Ectodermal cell (in vitro differentiated cells): ENCODE data around the gene DMWD.

Experiments
- H3K27ac ChIP-seq: 2 replicates; pipeline ENCODE4 v1.7.0; 2013; ENCODE audit warnings: mild to moderate bottlenecking, low read depth, low read length; ENCODE audit not compliant: insufficient read depth, poor library complexity, severe bottlenecking
- H3K27me3 ChIP-seq: 2 replicates; pipeline ENCODE4 v1.7.0; 2013; ENCODE audit warnings: mild to moderate bottlenecking, low read length; ENCODE audit not compliant: insufficient read depth, control insufficient read depth, poor library complexity, severe bottlenecking
- H3K36me3 ChIP-seq: one replicate; pipeline ENCODE4 v1.7.0; 2013; ENCODE audit warnings: low read length; ENCODE audit not compliant: control insufficient read depth, insufficient read depth
- H3K4me1 ChIP-seq: one replicate; pipeline ENCODE4 v1.7.0; 2013; ENCODE audit warnings: low read length; ENCODE audit not compliant: control insufficient read depth, insufficient read depth
- H3K4me3 ChIP-seq: 2 replicates; pipeline ENCODE4 v1.7.0; 2013; ENCODE audit warnings: low read depth, low read length, control low read depth; ENCODE audit not compliant: insufficient read depth
- H3K9me3 ChIP-seq: 2 replicates; pipeline ENCODE4 v1.7.0; 2013; ENCODE audit warnings: mild to moderate bottlenecking, low read length, moderate library complexity; ENCODE audit not compliant: control insufficient read depth
- whole genome bisulfite sequencing, 2 experiments: methylation state at CpG; one replicate each; pipeline ENCODE4 v1.1.7; 2013; ENCODE audit warnings: missing lambda C conversion rate in 2 of 2; 5-methylcytosine and 5-hydroxymethylcytosine counted together

Gene DMWD

DNA sequence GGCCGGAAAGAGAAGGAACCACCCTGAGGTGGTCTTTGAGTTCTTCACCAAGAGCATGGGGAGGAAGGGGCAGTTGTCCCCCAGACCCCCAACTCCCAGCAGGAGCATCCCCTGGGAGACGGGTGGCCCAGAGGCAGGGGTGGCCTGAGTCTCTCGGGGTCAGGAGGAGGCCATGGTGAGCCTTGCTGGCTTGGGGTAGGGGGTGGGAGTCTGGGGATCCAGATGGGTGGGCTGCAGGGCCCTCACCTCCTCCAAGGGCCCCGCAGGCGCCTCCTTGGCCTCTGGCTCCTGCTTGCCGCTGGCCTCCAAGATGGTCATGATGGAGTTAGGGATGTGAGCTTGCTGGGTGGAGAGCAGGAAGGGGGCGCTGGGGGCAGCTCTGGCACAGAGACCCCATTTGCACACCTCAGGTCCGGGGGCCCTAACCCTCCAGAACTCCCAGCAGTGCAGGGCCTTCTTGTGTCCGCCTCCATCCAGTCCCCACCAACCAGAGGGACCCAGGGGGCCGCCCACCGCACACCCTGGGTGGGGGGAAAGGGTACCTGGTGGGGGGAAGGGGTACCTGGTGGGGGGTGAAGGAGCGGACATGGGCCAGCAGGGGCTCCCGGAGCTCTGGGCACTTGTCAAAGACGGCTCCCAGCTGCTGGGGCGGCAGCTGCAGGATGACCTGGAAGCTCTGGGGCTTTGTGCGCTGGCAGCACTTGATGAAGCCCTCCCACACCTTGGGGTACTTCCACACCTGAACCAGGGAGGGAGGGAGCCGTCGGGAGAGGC is 23.8 kb upstream of the DMWD start:
- Histone ChIP-seq H3K27me3 (peaks cover 4% of the 10 kb centered on the region), H3K4me1 (peaks cover 21% of the 10 kb centered on the region), H3K9me3 (no peaks in the 10 kb centered on the region), H3K27ac (peak overlapping the region; percentile 74), H3K4me3 (peak overlapping the region; percentile 57), H3K36me3 (peaks cover 2% of the 10 kb centered on the region)
- WGBS, 2 experiments, result 44% methylated on average over 18 of the region's 18 CpGs

DNA sequence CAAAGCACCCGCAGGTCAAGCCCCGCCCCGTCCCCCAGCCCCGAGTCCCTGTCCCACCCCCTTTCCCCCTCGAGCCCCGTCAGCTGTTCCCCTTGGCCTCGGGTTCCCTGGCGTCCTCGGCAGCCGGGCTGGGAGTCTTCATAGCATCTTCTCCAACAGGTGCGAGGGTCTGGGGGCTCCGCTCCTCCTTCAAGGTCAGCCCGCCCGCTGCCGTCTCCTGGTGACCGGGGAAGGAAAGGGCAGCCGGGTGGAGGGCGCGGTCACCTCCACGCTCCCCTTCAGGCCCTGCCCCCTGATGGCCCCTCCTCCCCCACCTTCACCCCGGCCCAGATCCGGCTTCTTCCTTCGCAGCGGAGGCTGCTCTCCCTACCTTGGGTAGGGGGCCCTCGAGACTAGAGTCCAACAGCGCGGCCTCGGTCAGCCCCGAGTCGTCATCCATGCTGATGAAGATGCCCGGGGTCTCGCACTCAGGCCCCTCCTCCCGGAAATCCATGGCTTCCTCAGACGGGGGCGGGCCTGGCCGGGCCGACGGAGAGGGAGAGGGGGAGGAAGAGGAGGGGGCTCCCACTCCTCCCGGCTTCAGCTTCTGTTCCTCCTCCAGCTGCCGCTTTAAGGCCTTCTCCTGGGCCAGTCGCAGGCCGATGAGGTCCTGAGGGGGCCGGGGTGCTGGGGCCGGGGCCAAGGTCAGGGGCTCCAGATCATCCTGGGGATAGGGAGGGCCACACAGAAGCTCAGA is 23.0 kb upstream of the DMWD start:
- Histone ChIP-seq H3K27ac (no peak overlapping the region), H3K9me3 (no peaks in the 10 kb centered on the region), H3K4me1 (peaks cover 21% of the 10 kb centered on the region), H3K27me3 (peaks cover 4% of the 10 kb centered on the region), H3K36me3 (peaks cover 2% of the 10 kb centered on the region), H3K4me3 (peak overlapping the region; percentile 57)
- WGBS, 2 experiments, result 1 to 2% methylated on average over 44 of the region's 44 CpGs

DNA sequence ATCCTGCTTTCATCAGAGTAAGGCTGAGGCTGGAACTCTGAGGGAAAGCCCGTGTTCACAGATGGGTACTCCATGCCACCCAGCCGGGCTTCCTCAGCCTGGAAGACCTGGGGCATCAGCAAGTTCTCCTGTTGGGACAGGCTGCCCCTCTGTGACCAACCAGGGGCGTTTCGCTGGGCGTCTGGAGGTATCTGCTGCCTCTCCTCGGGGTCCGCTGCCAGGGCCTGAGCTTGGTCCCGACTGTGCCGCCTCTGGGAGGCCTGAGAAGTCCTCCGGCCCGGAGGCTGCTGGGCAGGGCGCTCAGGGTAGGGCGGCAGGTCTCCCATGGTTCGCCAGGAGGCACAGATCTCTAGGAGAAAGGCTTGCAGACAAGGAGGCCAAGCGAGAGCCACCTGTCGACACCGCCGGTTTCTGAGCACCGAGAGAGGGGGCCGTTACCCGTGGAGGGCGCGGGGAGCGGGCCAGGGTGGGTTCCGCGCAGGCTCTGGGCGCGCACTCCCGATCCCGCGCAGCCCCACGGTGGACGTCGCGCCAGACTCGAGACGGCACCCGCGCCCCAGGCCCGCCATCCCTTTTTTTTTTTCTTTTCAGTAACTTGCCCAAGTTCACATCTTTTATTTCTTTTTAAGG is 22.3 kb upstream of the DMWD start, which contains the start of gene RSPH6A:
RSPH6A (minus strand) TSS at position 458 of the 630 bp plus-strand sequence; CDS start at position 326, 132 bp downstream.
- Histone ChIP-seq H3K9me3 (no peaks in the 10 kb centered on the region), H3K27me3 (peaks cover 4% of the 10 kb centered on the region), H3K36me3 (no peaks in the 10 kb centered on the region), H3K4me1 (peaks cover 21% of the 10 kb centered on the region), H3K27ac (no peak within 1 kb of the TSS), H3K4me3 (peak within 1 kb of the TSS; percentile 57)
- WGBS, 2 experiments, result 18 to 19% methylated on average over 40 of the region's 40 CpGs

DNA sequence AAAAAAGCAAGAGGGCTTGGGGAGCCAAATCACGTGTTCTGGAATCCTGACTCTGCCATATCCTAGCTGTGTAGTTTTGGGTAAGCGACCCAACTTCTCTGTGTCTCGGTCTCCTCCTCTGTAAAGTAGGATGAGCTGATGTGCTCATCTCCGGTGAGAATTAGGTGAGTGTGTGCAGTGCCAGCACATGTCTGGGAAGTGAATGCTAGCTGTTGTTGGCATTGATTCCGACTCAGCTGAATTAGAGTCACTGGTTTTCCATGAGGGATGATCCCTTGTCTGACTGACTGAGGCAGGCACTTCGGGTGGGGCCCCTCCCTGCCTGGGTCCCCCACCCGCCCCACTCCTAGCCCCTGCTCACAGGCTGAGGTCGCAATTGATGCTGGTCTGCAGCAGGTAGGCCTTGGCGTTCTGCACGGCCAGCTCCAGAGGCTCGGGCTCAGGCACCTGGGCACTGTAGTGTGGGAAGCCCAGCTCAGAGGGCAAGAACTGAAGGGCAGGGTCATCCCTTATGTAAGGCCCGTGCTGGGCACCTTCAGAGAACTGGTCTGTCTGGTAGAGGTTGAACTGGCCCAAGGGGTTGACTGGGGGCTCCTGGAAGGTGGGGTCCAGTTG is 21.6 kb upstream of the DMWD start:
- no peaks in the 10 kb centered on the region for H3K36me3 ChIP-seq
- H3K27me3 ChIP-seq, result peaks cover 4% of the 10 kb centered on the region
- 93 to 94% methylated on average over 12 of the region's 12 CpGs for WGBS, 2 experiments
- no peak overlapping the region for H3K4me3 ChIP-seq
- no peak overlapping the region for H3K27ac ChIP-seq
- peaks cover 21% of the 10 kb centered on the region for H3K4me1 ChIP-seq
- no peaks in the 10 kb centered on the region for H3K9me3 ChIP-seq

DNA sequence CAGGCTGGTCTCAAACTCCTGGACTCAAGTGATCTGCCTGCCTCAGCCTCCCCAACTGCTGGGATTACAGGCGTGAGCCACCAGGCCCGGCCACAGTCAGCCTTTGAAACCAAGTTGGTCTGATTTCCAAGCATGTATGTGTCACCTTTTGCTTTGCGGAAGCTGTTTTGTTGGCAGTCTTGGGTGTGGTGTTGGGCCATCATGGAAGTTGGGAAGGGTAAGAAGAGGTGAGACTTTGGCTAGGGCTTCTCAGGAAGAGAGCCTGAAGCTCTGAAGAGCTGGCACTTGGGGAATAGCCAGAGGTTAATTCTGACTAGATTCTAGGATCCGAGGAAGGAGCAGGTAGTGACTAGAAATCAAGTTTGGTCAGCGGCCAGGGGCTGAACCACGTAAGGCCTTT is 19.7 kb upstream of the DMWD start:
- peaks cover 4% of the 10 kb centered on the region for H3K27me3 ChIP-seq
- no peak overlapping the region for H3K4me3 ChIP-seq
- no peaks in the 10 kb centered on the region for H3K36me3 ChIP-seq
- no peak overlapping the region for H3K27ac ChIP-seq
- no peaks in the 10 kb centered on the region for H3K9me3 ChIP-seq
- WGBS, 2 experiments, result 91 to 92% methylated on average over 6 of the region's 6 CpGs
- peaks cover 14% of the 10 kb centered on the region for H3K4me1 ChIP-seq

DNA sequence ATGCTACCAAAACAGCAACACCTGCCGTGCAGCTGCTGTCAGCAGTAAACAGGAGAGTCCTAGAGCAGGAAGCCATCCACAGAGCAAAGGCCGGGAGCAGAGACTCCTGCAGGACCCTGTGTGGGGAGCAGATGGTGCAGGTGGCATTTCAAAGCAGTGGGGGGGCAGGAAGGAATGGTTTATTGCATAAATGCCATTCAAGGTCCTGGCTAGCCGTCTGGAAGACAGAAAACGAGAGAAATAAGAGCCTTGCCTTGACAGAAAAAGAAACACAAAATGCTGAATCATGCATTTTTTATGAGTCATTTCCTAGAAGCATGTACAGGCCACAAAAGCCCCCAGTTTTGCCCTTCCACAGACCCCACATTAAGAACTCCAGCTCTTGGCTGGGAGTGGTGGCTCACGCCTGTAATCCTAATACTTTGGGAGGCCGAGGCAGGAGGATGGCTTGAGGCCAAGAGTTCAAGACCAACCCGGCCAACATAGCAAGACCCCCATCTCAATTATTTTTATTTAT is 17.1 kb upstream of the DMWD start:
- 78 to 81% methylated on average over 6 to 7 of the region's 7 CpGs for WGBS, 2 experiments
- Histone ChIP-seq H3K27ac (no peak overlapping the region), H3K27me3 (no peaks in the 10 kb centered on the region), H3K4me1 (no peaks in the 10 kb centered on the region), H3K4me3 (no peak overlapping the region), H3K36me3 (no peaks in the 10 kb centered on the region), H3K9me3 (no peaks in the 10 kb centered on the region)

DNA sequence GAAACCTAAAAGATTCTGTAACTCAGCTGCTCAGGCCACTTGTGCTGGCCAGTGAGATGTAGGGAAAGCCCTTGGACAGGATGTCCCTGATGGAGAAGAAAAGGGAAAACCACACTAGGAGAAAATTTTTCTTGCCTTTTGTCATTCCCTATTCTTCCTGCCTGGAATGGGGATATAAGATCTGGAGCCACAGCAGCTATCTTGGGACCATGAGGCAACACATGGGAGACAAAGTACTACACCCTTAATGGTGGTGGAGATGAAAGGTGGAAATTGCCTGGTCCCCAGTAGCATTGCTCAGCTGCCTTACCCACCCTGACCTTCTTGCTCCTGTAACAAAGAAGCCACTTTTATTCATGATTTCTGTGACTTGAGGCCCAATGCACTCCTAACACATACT is 13.1 kb upstream of the DMWD start:
- no peaks in the 10 kb centered on the region for H3K4me1 ChIP-seq
- H3K36me3 ChIP-seq, result no peaks in the 10 kb centered on the region
- H3K4me3 ChIP-seq, result no peak overlapping the region
- H3K9me3 ChIP-seq, result no peaks in the 10 kb centered on the region
- no peaks in the 10 kb centered on the region for H3K27me3 ChIP-seq
- no peak overlapping the region for H3K27ac ChIP-seq

DNA sequence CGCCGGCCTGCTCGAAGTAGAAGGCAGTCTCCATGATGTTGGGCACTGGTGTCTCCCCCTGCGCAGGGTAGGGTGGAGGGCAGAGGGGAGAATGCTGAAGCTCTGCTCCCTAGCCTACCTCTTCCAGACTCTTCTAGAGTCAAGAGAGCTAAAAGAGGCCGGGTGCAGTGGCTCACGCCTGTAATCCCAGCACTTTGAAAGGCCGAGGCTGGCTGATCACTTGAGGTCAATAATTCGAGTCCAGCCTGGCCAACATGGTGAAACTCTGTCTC is 12.2 kb upstream of the DMWD start:
- Histone ChIP-seq H3K4me3 (no peak overlapping the region), H3K9me3 (no peaks in the 10 kb centered on the region), H3K4me1 (no peaks in the 10 kb centered on the region), H3K27me3 (no peaks in the 10 kb centered on the region), H3K27ac (no peak overlapping the region), H3K36me3 (no peaks in the 10 kb centered on the region)
- WGBS, 2 experiments, result 83 to 94% methylated on average over 8 of the region's 8 CpGs

DNA sequence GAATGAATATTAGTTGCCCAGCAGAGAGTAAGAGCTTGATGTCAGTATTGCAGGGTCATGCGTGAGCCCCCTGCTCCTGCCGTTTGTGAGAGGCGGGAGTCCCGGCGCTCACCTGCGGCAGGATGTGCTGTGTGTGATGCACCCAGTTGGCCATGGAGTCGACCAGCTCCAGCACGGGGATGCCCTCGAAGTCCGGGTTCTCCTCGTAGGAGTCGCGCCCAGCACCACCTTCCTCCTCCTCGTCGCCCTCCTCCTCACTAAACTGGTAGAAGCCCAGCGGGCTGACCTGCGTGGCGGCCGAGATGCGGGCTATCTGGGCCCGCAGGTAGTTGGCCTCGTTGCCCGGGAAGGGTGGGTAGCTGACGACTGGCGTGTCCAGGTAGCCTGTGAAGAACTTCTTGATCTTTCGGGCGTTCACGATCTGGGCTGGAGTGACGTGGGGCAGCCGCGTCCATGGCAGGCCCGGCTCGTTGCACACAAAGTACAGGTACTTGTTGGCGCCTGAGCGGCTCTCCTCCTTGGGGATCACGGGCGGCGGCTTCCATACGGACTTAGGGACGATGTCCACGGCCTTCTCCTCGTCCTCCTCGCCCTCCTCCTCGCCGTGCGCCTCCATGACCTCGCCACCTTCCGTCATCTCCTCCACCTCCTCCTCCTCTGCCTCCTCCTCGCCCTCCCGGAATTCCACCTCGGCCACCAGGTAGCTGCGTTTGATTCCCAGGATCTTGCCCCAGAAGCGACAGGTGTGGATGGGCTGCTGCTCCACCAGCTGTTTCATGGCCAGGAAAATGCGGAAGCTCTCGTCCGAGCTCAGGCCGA is 11.7 kb upstream of the DMWD start:
- Histone ChIP-seq H3K9me3 (no peaks in the 10 kb centered on the region), H3K4me1 (no peaks in the 10 kb centered on the region), H3K27me3 (no peaks in the 10 kb centered on the region), H3K4me3 (no peak overlapping the region), H3K27ac (no peak overlapping the region), H3K36me3 (no peaks in the 10 kb centered on the region)
- 93 to 94% methylated on average over 57 of the region's 57 CpGs for WGBS, 2 experiments
